Measurements from ENCODE around the gene SP6. TPM values are rescaled to one million over a fixed set of nuclear protein-coding genes. Genes with fewer than 3 reads are reported as not detected.

The SP6 gene
- total RNA-seq: 1 to 10 TPM in 1 of 2 donors, not detected in 1; 2.7 TPM

DNA sequence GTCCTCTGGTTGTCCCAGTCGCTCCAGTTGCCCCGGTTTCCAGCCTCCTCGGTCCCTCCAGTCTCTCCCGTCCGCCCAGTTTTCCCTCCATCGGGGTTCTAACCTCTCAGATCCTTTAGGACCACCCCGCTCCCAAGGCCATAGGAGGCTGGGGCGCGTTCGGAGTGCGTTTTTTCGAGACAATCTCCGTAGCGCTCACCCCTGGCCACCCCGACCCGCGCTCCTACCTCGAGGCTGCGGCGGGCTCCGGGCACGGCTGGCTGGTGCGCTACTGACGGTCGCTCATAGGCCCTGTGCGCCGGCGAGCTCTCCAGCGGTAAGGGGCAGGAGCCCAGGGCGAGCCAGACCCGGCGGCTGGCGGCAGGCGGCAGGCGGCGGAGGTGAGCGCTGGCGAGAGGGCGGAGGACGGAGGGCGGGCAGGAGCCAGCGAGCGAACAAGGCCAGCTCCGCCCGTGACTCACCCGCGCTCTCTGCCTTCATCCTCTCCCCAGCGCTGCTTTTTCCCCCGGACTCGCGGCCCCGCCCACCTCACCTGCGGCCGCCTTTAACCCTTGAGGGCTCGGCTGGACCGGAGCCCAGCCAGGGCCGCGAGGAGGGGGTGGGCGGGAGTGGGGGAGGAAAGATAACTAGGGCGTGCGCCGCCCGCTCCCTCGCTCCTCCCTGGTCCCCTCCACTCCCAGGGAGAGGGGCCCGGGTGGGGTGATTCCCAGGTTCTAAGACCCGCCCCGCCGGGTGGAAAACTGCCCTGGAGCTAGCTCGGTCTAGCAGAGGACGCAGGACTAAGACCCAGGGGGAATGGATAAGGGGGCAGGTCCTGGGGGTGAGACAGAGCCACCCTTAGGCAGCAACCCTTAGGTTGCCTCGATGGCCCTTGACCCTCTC lies at the start of gene SP6:
Gene SP6 (minus strand): TSS at position 472 of the 882 bp plus-strand sequence. CDS start 2,734 bp downstream, outside the sequence.
- H3K36me3 ChIP-seq: no peaks in the 10 kb centered on the region
- peaks cover 0 to 35% of the 10 kb centered on the region in 2 donors for H3K4me1 ChIP-seq
- peaks cover 34 to 38% of the 10 kb centered on the region in 2 donors for H3K27me3 ChIP-seq
- DNase-seq (ENCODE audit: low spot score): no peak
- peak within 1 kb of the TSS; percentile 19 to 45 for H3K4me3 ChIP-seq
- no peaks in the 10 kb centered on the region for H3K9me3 ChIP-seq
- H3K27ac ChIP-seq: no peak within 1 kb of the TSS
- peak in 1 of 2 donors; percentile 53 for TF ChIP-seq CTCF (IDR thresholded peaks at IDR 0.05)

DNA sequence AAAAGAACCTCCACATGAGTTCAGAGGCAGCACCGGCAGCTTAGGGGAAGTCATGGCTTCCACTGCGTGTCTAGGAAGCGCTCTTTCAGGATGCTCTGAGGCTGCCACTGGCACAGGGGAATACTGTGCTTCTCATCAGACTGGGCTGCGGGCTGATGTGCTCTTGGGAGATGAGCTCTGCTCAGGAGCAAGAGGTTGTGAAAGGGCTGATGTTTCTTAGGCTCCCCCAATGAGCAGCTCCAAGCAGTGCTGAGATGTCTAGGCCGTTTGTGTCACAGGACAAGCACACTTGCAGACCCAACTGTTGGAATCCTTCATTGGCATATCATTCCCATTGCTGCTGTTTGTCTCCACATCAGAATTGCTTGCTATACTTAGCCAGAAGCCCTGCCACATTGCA lies 48.7 kb upstream of the SP6 start:
- Histone ChIP-seq H3K27me3 (no peaks in the 10 kb centered on the region), H3K27ac (peak overlapping the region; percentile 71 to 79), H3K4me3 (no peak overlapping the region), H3K4me1 (peaks cover 0 to 79% of the 10 kb centered on the region in 2 donors), H3K36me3 (no peaks in the 10 kb centered on the region), H3K9me3 (no peaks in the 10 kb centered on the region)
- DNase-seq (ENCODE audit: low spot score): no peak
- TF ChIP-seq CTCF (IDR thresholded peaks at IDR 0.05): no peak

- H3K27ac ChIP-seq: peak overlapping the region; percentile 99 to 100
- H3K4me1 ChIP-seq: peaks cover 0 to 69% of the 10 kb centered on the region in 2 donors
- no peaks in the 10 kb centered on the region for H3K36me3 ChIP-seq
- TF ChIP-seq CTCF (IDR thresholded peaks at IDR 0.05): no peak
- DNase-seq (ENCODE audit: low spot score): no peak
- H3K9me3 ChIP-seq: no peaks in the 10 kb centered on the region
- H3K4me3 ChIP-seq: no peak overlapping the region
- H3K27me3 ChIP-seq: no peaks in the 10 kb centered on the region
These were observed 47.3 kb upstream of the SP6 start for GRCh38 chr17:47898241-47898640.

- H3K4me1 ChIP-seq: peaks cover 0 to 64% of the 10 kb centered on the region in 2 donors
- TF ChIP-seq CTCF (IDR thresholded peaks at IDR 0.05): no peak
- H3K4me3 ChIP-seq: peak overlapping the region in 1 of 2 donors; percentile 69
- no peaks in the 10 kb centered on the region for H3K36me3 ChIP-seq
- H3K9me3 ChIP-seq: no peaks in the 10 kb centered on the region
- DNase-seq (ENCODE audit: low spot score): no peak
- H3K27me3 ChIP-seq: no peaks in the 10 kb centered on the region
- peak overlapping the region; percentile 99 to 100 for H3K27ac ChIP-seq
These were observed 46.6 kb upstream of the SP6 start for GRCh38 chr17:47897561-47897960.

GRCh38 chr17:47896672-47897490 lies 45.9 kb upstream of the SP6 start:
- Histone ChIP-seq H3K36me3 (no peaks in the 10 kb centered on the region), H3K4me1 (peaks cover 0 to 57% of the 10 kb centered on the region in 2 donors), H3K27ac (peak overlapping the region; percentile 99 to 100), H3K9me3 (no peaks in the 10 kb centered on the region), H3K4me3 (peak overlapping the region; percentile 69 to 92), H3K27me3 (no peaks in the 10 kb centered on the region)
- DNase-seq (ENCODE audit: low spot score): peak; percentile 63
- no peak for TF ChIP-seq CTCF (IDR thresholded peaks at IDR 0.05)

Measured in right atrium auricular region (tissue), 2 donors.